HG02678 (cell line): Measurements from ENCODE around the gene ATP2B2.

Experiments used
- ATAC-seq: cut with Tn5 transposase; IDR thresholded peaks from one replicate; pipeline ENCODE4 v1.9.1; 2021; ENCODE audit warnings: mild to moderate bottlenecking, moderate library complexity; ENCODE audit not compliant: unreplicated experiment

ATP2B2 gene

GRCh38 chr3:10511809-10512494 lies 6.6 kb upstream of the ATP2B2 start:
- ATAC-seq, result no peak

DNA sequence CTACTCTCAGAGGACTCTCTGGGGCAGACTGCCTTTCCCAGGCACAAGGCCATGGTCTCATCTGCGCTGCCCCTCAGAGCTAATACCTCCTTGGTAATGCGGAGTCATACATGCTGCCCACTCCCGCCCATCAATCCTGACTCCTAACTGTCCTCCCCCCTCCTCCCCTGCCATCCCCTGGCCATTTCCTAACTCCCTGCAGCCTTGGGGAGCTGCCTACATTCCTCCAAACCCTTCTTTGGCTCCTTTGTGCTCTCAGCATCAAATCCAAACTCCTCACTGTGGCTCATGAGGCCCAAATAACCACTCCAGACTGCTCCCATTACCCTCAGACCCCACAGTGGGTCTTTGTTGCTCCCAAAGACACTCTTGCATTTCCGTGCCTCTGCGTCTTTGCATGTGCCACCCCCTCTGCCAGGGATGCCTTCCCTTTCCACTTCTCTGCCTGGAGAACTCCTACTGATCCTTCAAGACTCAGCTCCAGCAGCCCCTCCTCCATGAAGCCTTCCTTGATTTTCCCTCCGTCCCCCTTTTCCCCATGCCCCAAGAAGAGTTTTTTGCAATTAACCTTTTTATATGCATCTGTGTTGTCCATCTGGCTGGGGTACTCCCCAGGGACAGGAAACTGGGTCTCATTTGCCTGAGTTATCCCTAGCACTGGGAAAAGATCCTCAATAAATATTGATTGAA lies 5.5 kb upstream of the ATP2B2 start:
- no peak for ATAC-seq

- ATAC-seq, result no peak
Observed at GRCh38 chr3:10510086-10510742, 4.8 kb upstream of the ATP2B2 start.

DNA sequence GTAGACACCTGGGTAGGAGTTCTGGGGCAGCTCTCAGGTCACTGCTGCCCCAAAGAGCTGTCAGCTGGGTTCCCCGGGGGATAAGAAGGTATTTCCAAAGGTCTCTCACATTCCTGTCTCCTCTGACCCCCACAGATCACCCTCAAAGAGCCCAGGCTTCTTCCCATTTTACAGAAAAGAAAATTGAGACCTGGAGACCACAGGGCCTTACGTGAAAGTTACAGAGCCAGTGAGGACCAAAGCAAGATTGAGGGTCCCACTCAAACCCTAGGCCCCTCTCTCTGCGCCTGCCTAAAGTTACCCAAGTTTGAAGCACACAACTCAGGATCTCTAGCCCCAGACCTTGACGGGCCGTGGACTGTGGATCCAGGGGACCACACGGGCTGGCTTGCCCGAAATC lies 3.9 kb upstream of the ATP2B2 start:
- no peak for ATAC-seq

DNA sequence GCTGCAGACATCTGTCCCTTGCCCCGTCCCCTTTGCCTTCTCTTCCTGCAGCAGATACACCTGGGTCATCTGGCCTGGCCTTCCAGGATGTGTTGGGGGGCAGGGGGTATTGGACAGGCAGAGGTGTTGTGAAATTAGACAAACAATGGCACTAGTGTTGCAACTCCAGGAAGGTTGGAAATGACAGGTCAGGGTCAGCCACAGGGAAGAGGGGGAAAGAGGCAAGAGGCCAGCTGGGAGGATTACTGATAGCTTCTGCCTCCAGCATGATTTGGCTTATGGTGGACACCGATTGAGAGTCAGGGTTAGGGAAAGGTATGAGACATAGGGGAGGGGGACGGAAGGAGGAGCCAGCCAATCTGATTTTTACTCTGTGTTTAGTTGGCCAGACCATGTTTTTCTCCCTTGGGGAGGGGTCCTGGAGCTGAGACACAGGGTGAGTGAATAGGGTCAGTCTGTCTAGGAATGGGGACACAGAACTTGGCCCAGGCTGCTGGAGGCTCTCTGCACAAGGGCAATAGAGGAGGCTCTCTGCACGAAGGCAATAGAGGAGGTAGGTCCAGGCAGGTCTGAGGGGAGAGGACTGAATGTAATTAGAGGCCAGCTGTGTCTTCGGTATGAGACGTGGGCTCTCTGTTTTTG lies 3.4 kb upstream of the ATP2B2 start:
- no peak for ATAC-seq

GRCh38 chr3:10508235-10508618 lies 2.8 kb upstream of the ATP2B2 start:
- no peak for ATAC-seq

DNA sequence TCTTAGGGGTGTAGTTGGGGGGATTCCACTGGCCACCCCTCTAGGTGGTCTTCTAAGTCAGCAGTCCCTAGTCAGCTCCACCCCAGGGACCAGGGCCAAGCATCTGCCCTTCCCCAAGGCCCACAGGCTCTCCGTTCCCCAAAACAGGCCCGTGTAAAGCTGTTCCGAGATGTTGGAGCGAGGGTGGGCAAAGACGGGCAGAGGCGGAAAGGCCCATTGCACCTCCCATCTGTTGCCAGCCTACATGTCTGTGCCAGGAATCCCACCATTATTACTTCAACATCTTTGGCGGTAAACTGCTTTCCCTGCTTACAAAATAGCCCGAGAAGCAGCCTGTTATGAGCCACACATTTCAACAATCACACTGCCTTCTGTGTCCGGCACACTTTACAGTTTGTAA lies 1.9 kb upstream of the ATP2B2 start:
- no peak for ATAC-seq

- ATAC-seq, result no peak
Observed at GRCh38 chr3:10506696-10507095, 1.3 kb upstream of the ATP2B2 start.

- no peak for ATAC-seq
Observed at GRCh38 chr3:10505791-10506585, 602 bp upstream of the ATP2B2 start.

GRCh38 chr3:10504171-10505049 lies 976 bp downstream of the ATP2B2 start:
- ATAC-seq, result no peak

DNA sequence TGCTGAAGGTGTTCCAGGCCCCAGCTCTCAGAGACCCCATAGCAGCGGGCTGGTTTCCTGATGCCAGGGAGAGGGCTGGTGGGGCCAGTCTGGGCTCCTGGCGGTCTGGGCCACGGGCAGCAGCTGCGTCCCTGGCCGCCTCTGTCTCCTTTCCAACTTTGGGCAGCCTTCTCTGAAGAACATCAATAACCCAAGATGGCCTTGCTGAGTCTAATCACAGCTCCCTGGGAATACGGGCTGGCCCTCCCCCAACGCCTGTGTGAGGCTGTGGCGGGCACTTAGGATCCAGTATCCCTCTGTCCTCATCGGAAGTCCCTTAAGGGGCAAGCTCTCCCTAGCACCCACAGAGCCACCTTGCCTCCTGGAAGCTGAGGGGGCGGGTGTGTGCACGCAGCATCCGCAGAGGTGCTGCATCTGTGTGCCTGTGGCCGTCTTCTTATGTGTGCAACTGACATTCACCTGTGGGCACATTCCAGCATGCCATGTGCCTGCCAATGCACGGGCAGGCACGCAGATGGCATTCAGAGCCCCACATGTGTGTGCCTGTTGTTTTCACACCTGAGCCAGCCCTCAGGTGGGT lies 2.1 kb downstream of the ATP2B2 start:
- no peak for ATAC-seq

GRCh38 chr3:10502185-10502880 lies 3.1 kb downstream of the ATP2B2 start:
- ATAC-seq, result no peak

DNA sequence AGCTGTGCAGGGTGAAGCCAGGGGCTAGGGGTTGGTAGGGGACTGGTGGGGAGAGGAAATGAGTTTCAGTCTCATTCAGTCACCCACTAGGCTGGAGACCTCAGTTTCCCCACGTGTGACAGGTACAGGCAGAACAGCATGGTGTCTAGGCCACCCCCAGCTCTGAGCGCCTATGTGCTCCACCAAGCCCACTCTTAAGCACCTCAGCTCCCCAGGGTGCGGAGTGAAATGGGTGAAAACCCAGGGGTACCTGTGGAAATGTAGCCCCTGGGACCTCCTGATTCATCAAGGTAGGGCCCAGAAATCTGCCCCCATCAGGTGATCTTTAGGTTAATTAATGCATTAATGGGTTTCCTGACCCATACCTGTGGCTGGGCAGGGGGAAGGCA lies 3.7 kb downstream of the ATP2B2 start:
- no peak for ATAC-seq

GRCh38 chr3:10500717-10501663 lies 4.4 kb downstream of the ATP2B2 start:
- ATAC-seq, result no peak

- no peak for ATAC-seq
Observed at GRCh38 chr3:10498271-10498670, 7.1 kb downstream of the ATP2B2 start.

GRCh38 chr3:10497439-10497838 lies 7.9 kb downstream of the ATP2B2 start:
- ATAC-seq, result no peak

GRCh38 chr3:10496121-10496863 lies 9.1 kb downstream of the ATP2B2 start:
- ATAC-seq, result no peak
